GM13976 (cell line): ENCODE measurements around the gene RGR.

ENCODE experiments used
- DNase-seq: peaks from one replicate; pipeline ENCODE4 v3.0.0; 2012; ENCODE audit warnings: low spot score
- in situ Hi-C: fragments of 300-500 bp; cut with MboI; formaldehyde crosslinking; loops from one replicate; pipeline ENCODE4 v1.12.0; 2022; ENCODE audit warnings: low sequenced_read_pairs, mixed read lengths, inconsistent platforms; ENCODE audit not compliant: unreplicated experiment
- TF ChIP-seq, protein P1 (sequence below): IDR thresholded peaks from 2 replicates; pipeline ENCODE4 v1.5.1; 2012; ENCODE audit warnings: borderline replicate concordance, mild to moderate bottlenecking; ENCODE audit not compliant: insufficient read depth; ENCODE audit errors: extremely low read depth, missing control alignments, control extremely low read depth

The RGR gene

DNA sequence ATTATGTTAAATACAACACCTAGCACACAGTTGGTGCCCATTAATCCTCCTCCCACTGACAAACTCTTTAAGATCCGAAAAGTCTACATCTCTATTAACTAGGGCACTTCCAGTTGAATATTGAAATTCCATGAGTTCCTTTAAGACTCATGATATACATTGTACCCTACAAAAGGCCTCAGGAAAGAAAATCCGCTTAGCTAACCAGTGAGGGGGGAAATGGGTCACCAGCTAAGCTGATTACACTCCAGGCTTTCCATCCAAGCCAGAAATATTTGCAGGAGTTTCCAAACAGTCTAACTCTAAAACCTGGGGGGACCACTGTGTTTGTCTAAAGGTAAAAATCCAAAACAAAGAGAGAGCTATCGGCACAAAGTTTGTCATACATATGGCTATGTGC lies 18.2 kb upstream of the RGR start:
- in situ Hi-C loops: no loop called here
- TF ChIP-seq, protein P1, sequence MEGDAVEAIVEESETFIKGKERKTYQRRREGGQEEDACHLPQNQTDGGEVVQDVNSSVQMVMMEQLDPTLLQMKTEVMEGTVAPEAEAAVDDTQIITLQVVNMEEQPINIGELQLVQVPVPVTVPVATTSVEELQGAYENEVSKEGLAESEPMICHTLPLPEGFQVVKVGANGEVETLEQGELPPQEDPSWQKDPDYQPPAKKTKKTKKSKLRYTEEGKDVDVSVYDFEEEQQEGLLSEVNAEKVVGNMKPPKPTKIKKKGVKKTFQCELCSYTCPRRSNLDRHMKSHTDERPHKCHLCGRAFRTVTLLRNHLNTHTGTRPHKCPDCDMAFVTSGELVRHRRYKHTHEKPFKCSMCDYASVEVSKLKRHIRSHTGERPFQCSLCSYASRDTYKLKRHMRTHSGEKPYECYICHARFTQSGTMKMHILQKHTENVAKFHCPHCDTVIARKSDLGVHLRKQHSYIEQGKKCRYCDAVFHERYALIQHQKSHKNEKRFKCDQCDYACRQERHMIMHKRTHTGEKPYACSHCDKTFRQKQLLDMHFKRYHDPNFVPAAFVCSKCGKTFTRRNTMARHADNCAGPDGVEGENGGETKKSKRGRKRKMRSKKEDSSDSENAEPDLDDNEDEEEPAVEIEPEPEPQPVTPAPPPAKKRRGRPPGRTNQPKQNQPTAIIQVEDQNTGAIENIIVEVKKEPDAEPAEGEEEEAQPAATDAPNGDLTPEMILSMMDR: no peak
- DNase-seq: no peak

DNA sequence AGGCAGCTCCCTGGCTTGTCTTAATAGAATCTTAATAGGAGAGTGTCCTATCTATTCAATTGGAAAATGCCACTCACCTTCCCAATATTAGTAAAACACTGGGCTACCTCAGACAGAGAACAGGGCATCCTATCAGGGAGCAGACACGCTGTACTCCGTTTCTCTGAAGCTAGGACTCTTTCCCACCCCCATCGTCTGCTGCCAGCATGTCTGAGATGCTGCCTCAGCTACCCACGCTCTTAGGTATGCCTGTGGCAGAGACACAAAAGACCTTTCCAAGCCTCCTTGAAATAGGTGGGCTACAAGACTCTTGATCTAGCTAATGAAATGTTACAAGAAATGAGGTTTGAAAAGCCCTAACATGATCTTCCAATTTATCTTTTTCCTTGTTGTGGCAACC lies 17.0 kb upstream of the RGR start:
- in situ Hi-C loops: no loop called here

DNA sequence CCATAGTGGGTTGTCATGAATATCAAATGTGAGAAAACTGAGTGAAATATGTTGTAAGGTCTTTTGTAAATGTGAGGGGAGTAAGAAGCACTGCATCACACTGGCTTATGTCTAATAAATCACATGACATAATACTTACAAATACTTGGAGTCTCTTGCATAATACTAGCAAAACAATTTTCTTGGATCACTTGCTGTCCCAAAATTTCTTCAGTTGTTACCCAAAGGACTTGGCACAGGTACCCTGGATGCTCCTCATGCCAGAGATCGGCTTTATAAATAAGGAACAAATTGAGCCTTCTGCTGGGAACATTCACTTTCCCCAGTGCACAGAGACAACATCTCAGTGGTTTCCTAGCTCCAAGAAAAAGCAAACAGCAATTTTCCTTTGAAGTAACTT lies 14.5 kb upstream of the RGR start:
- TF ChIP-seq, protein P1: no peak
- DNase-seq: no peak
- in situ Hi-C loops: no loop called here

More for the DNA sequence above, 17.0 kb upstream of the RGR start:
- TF ChIP-seq, protein P1: no peak
- DNase-seq: no peak

DNA sequence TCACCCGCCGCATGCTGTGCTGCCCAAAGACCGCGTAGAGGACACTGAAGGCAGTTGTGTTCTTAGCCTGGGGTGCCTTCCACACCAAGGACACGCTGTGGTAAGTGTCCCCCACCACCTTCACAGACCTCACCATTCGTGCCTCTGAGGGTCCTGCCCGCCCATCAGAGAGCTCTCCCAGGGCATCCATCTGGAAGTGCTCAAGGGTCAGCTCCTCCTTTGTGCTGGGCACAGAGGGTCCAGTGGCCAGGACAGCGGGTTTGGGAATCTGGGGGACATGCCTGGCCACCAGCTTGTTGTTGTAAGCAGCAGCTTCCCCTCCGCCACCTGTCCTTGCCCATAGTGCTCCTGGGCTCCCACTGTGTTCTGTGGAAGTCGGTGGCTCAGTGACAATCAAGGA lies 12.5 kb upstream of the RGR start:
- TF ChIP-seq, protein P1: no peak
- in situ Hi-C loops: no loop called here
- no peak for DNase-seq

DNA sequence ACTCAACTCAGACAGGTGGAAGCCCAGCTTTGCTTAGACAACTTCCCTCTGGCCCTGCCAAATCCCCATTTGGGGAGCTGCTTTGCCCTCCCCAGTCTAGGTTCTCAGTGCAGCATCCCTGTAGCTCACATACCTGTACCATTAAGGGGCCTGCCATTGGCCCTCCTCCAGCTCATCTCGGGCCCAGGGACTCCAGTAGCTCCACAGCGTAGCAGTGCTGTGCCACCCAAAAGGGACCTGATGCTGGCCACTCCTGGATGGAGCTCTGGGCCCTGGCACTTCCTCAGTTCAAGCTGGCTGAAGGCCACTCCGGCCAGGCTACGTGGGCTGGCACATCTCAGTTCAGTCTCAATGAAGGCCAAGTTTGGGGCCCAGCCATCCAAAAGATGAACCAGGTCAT lies 10.9 kb upstream of the RGR start:
- in situ Hi-C loops: no loop called here

DNA sequence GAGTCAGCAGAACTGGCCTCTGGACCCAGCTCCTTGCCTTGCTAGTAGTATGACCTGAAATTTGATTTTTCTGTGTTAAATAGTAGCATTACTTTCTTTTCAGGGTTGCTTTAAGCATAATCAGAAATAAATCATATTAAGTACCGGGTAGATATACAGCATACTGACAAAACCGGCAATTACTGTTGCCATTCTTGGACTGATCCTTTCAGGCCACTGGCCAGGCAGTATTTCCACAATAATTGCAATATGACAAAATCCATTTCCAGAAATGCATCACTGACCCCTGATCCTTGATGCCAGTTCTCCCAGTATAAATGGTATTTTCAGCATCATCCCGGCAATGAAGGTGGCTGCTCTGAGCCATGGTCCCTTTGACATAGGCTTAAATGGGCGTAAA lies 10.4 kb upstream of the RGR start:
- TF ChIP-seq, protein P1: no peak
- in situ Hi-C loops: no loop called here
- DNase-seq: no peak

More for the DNA sequence above, 10.9 kb upstream of the RGR start:
- DNase-seq: no peak
- TF ChIP-seq, protein P1: no peak

DNA sequence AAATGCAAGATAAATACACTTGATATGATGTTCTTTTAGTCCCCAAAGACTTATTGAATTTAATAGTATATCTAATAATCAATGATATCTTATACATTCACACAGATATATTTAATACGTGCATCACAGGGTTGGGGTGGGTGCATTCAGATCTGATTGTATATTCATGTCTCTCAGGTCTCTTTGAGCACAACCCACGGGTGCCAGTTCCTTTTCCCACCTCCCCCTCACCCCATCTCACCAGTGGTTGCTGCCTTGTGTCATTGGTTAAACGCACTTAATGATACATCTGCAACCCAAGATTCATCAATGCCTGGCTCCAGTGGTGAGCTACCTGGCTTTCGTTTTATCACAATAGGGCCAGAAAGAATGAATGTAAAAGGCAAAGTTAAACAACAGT lies 9.8 kb upstream of the RGR start:
- no peak for DNase-seq
- TF ChIP-seq, protein P1: no peak
- in situ Hi-C loops: no loop called here
